Tibial artery (tissue), 4 donors: ENCODE measurements around the gene RAET1E.
"Not testable (repeated sequence)": the region's sequence is repeated elsewhere in the genome, so short reads cannot be mapped to it uniquely, and the experiment has no call there.

Experiments
- DNase-seq, 2 donors: peaks; one replicate each; pipeline ENCODE4 v3.0.0-alpha.2; 2019
- H3K27ac ChIP-seq, 2 donors: fragments of 200-600 bp; sonication (generic) in 1 of 2; 1 replicate in 1 of 2; 2 replicates in 1 of 2; pipeline ENCODE4 v1.5.1; 2018 to 2019; ENCODE audit warnings: mild to moderate bottlenecking in 1 of 2
- H3K27me3 ChIP-seq, 2 donors: fragments of 200-600 bp; sonication (generic) in 1 of 2; one replicate each; pipeline versions ENCODE4 v1.5.1 to v1.6.0; 2016 to 2019
- H3K36me3 ChIP-seq, 3 donors: fragments of 200-600 bp; sonication (generic) in 2 of 3; one replicate each; pipeline ENCODE4 v1.5.1; 2016 to 2019; ENCODE audit warnings: mild to moderate bottlenecking in 2 of 3
- H3K4me1 ChIP-seq, 4 donors: fragments of 200-600 bp; sonication (generic) in 2 of 4; 1 replicate in 3 of 4; 2 replicates in 1 of 4; pipeline ENCODE4 v1.5.1; 2016 to 2019
- H3K4me3 ChIP-seq, 2 donors: fragments of 200-600 bp; sonication (generic) in 1 of 2; 1 replicate in 1 of 2; 2 replicates in 1 of 2; pipeline ENCODE4 v1.5.1; 2018 to 2019; ENCODE audit warnings: mild to moderate bottlenecking in 2 of 2
- H3K9me3 ChIP-seq, 3 donors: fragments of 200-600 bp; sonication (generic) in 1 of 3; one replicate each; pipeline ENCODE4 v1.5.1; 2016 to 2019
- CTCF ChIP-seq, 2 experiments: fragments of 200-600 bp in 1 of 2; fragments of 450-650 bp in 1 of 2; IDR thresholded peaks; one replicate each; pipeline ENCODE4 v1.5.1; 2017 to 2019; ENCODE audit warnings: antibody characterized with exemption in 2 of 2, mild to moderate bottlenecking in 1 of 2, moderate library complexity in 1 of 2
- intact Hi-C: fragments of 100-400 bp; cut with DNase I; formaldehyde crosslinking; loops from one replicate; pipeline ENCODE4 v1.15.0; 2023; ENCODE audit warnings: low total_unique reads

Gene RAET1E

DNA sequence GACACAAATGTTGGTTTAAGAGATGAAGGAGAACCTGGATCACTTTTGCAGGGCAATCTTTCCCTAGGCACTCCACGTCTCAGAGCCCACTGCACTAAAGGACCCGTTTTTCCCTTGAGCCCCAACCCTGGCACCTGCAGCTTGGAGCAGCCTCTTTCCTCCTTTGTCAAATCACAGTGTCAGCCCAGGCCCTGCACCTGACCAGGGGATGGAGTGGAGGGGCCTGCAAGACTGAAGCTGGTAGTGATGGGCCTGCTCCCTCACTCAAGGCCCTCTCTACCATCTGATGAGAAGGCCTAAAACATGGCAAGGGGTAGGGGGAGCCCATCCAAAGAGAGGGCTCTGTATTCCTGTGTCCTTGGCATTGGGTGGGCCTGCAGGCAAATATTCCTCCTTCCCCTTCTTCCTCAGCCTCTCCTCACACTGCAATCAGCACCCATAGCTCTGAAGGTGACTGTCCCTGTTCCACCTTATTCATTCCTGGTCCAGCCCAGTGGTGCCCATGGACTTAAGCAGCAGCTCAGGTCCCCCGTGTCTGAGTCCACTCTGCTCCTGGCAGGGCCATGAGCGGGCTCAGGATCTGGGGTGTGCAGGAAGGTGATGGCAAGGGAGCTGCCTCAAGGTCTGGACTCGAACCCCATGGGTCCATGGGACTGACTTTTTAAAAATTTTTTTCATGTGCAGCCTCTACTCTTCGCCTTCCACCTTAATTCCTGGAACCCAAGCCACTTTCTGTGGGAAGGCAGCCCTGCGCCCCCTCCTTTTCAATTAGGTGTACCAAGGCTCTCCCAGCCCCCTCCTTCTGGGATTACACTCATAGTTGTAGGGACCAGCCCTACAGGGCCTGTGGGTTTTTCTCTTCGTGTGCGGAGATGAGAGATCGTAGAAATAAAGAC is 18.3 kb upstream of the RAET1E start:
- no peak for TF ChIP-seq CTCF (IDR thresholded peaks at IDR 0.05)
- no peaks in the 10 kb centered on the region for H3K9me3 ChIP-seq
- DNase-seq = peak in 1 of 2 donors; percentile 41
- no peaks in the 10 kb centered on the region for H3K36me3 ChIP-seq
- no peak overlapping the region for H3K27ac ChIP-seq
- no peaks in the 10 kb centered on the region for H3K4me1 ChIP-seq
- no peak overlapping the region for H3K4me3 ChIP-seq
- no peaks in the 10 kb centered on the region for H3K27me3 ChIP-seq
- intact Hi-C loops = no loop called here

GRCh38 chr6:149913540-149914240 is 15.8 kb upstream of the RAET1E start:
- H3K27me3 ChIP-seq = no peaks in the 10 kb centered on the region
- DNase-seq = no peak
- intact Hi-C loops = no loop called here
- H3K36me3 ChIP-seq = no peaks in the 10 kb centered on the region
- no peak overlapping the region for H3K4me3 ChIP-seq
- no peak for TF ChIP-seq CTCF (IDR thresholded peaks at IDR 0.05)
- H3K4me1 ChIP-seq = no peaks in the 10 kb centered on the region
- H3K27ac ChIP-seq = no peak overlapping the region
- H3K9me3 ChIP-seq = no peaks in the 10 kb centered on the region

DNA sequence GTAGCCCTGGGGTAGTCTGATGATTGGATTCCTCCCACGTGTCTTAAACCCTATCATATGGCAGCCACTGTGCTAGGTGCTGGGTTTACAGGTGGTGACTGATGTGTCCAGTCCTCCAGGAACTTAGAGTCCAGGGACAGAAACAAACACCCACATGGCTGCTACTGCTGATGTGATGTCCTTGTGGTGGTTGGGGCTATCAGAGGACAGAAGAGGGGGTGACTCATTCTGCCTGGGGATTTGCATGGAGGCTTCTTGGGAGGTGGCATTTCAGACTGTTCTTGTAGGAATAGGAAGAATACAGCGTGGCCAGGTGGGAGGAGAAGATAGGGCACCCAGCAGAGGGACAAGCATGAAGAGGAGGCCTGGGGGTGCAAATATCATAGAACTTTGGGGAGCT is 15.2 kb upstream of the RAET1E start:
- TF ChIP-seq CTCF (IDR thresholded peaks at IDR 0.05) = no peak
- Histone ChIP-seq H3K4me3 (no peak overlapping the region), H3K27me3 (no peaks in the 10 kb centered on the region), H3K27ac (no peak overlapping the region), H3K36me3 (no peaks in the 10 kb centered on the region), H3K4me1 (no peaks in the 10 kb centered on the region), H3K9me3 (peaks cover 0 to 4% (median 0%) of the 10 kb centered on the region in 3 donors)
- no peak for DNase-seq
- intact Hi-C loops = no loop called here

GRCh38 chr6:149912680-149913079 is 14.8 kb upstream of the RAET1E start:
- H3K9me3 ChIP-seq, intact Hi-C loops, H3K4me3 ChIP-seq, H3K36me3 ChIP-seq, DNase-seq, H3K27me3 ChIP-seq, H3K27ac ChIP-seq, H3K4me1 ChIP-seq: not testable (repeated sequence)

DNA sequence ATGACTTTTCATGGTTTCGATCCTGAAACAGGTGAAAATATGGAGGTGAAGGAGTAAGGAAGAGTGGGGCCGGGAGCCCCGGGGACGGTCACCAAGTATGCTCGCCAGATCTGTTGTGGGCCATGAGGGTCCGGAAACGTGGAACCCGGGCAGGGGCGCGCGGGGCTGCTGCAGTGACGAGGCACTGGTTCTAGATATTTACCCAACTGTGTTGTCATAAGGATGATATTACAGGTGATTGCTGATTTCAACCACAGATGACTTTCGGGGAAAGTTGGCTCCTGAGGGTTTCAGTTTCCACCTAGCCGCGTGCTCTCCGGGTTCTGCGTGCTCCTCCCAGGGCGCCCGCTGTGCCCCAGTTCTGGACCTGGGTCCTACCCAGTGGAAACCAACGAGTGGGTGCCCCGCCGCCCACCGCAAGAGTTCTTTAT is 12.8 kb upstream of the RAET1E start:
- intact Hi-C loops = no loop called here
- no peaks in the 10 kb centered on the region for H3K4me1 ChIP-seq
- TF ChIP-seq CTCF (IDR thresholded peaks at IDR 0.05) = no peak
- H3K4me3 ChIP-seq = no peak overlapping the region
- H3K27me3 ChIP-seq = no peaks in the 10 kb centered on the region
- peaks cover 0 to 5% (median 0%) of the 10 kb centered on the region in 3 donors for H3K9me3 ChIP-seq
- no peaks in the 10 kb centered on the region for H3K36me3 ChIP-seq
- peak in 1 of 2 donors; percentile 41 for DNase-seq
- no peak overlapping the region for H3K27ac ChIP-seq
